ENCODE measurements around the gene APOL2. TPM values are rescaled to one million over a fixed set of nuclear protein-coding genes. Genes with fewer than 3 reads are reported as not detected.
A peak's percentile ranks its signal among the peaks of the same experiment; 100 is the strongest.
"Not testable (repeated sequence)": the region's sequence is repeated elsewhere in the genome, so short reads cannot be mapped to it uniquely, and the experiment has no call there.

The APOL2 gene, protein sequence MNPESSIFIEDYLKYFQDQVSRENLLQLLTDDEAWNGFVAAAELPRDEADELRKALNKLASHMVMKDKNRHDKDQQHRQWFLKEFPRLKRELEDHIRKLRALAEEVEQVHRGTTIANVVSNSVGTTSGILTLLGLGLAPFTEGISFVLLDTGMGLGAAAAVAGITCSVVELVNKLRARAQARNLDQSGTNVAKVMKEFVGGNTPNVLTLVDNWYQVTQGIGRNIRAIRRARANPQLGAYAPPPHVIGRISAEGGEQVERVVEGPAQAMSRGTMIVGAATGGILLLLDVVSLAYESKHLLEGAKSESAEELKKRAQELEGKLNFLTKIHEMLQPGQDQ
- 10 to 100 TPM; 14.9 to 25.2 (median 18.4) TPM for polyA plus RNA-seq (ENCODE audit: insufficient read length in 10 of 10)
- long read RNA-seq, donor 1, partial matches to known transcripts: 0 of 3 reads
- long read RNA-seq, donor 1, other reads (novel, unspliced or antisense): 0 of 3 reads
- long read RNA-seq, donor 2, partial matches to known transcripts: 12 of 15 reads
- long read RNA-seq, donor 2, other reads (novel, unspliced or antisense): 0 of 15 reads
- long read RNA-seq, donor 3: 0 reads
- long read RNA-seq, donor 4, partial matches to known transcripts: 0 of 2 reads
- long read RNA-seq, donor 4, other reads (novel, unspliced or antisense): 0 of 2 reads
- long read RNA-seq, donor 5, partial matches to known transcripts: 0 of 4 reads
- long read RNA-seq, donor 5, other reads (novel, unspliced or antisense): 0 of 4 reads
- long read RNA-seq, donor 6, transcript APOL2-202 (5 exons, 2,551 nt): major isoform, 5 of 5 reads
- long read RNA-seq, donor 6, partial matches to known transcripts: 0 of 5 reads
- long read RNA-seq, donor 6, other reads (novel, unspliced or antisense): 0 of 5 reads
- long read RNA-seq, donor 7: 0 reads
- long read RNA-seq, donor 8, partial matches to known transcripts: 0 of 2 reads
- long read RNA-seq, donor 8, other reads (novel, unspliced or antisense): 0 of 2 reads
- long read RNA-seq, donor 9: 0 reads

DNA sequence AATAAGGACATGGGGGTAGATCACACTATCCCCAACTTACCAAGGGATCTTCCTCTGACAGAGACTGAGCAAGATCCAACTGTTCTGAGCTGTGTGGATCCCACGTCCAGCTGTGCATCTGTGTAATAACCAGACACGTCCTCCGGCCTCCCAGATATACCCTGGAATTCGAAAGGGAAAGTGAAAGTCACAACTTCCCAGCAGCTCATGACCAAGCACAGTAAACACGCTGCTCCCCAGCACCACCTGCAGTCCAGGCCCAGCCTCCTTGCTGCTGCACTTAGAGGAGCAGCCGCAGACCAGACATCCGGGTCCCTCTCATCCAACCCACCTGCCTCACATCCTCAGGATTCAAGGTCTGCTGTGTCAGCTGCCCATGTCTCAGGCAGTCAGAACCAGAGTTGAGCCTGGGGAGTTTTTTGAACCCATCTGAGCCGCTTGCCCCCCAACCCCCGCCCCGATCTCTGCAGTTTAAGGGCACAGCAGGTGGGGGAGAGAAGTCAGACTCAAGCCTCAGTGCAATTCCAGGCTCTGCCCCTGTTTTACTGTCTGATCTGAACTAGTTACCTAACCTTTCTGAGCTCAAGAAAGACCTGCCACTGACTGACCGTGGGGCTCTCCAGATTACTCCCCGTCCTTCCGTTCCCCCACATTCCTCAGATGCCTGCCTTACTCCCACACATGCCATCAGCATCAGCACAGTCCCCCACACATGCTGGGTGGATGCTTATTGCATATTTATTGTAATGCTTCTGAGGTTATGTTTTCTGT, at the start of gene APOL2:
Gene APOL2 (minus strand): TSS at position 127 of the 771 bp plus-strand sequence. CDS start 6,365 bp downstream, outside the sequence.
- DNase-seq: peak; percentile 91 to 96 (median 92)

- no peak for DNase-seq
Measured at GRCh38 chr22:36288571-36289405, 49.5 kb upstream of the APOL2 start.

GRCh38 chr22:36287881-36288515, 48.7 kb upstream of the APOL2 start:
- DNase-seq: no peak

DNA sequence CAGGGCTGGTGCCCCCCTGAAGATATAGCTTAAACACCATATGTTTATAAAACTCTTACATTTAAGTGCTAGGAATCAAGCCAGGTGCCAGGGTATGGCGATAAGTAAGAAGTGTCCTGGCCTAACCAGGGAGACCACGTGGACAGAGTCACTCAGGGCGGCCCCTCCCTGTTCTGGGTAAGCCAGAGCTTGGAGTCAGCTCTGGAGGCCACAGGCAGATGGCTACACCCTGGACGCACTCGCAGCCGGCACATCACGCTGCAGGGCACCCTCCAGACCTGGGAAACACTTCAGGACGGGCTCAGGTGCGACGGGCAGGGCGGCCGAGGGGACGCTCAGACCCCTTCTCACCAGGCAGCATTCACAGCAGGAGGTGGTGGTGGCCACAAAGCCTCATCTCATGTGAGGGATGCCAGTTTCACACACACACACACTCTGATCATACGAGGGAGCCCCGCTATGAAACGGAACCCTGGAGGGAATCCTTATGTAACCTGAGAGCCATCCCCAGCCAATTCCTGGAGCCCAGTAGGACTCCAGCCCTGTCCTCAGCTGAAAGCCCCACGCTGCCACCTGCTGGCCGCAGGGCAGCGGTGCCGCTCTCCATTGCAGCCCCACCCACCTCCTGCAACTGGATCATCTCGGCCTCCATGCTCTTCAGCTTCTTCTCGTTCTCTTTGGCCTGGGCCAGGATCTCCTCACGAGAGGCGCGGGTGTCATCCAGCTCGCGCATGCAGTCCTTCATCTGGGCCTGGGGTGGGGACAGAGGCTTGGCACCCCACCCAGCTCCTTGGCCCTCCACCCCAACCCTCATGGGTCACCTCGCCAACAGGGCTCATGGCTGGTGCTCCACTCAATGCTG, 47.0 kb upstream of the APOL2 start:
- DNase-seq: peak; percentile 66 to 90 (median 82)

- no peak for DNase-seq
Measured at GRCh38 chr22:36285545-36285944, 46.2 kb upstream of the APOL2 start.

DNA sequence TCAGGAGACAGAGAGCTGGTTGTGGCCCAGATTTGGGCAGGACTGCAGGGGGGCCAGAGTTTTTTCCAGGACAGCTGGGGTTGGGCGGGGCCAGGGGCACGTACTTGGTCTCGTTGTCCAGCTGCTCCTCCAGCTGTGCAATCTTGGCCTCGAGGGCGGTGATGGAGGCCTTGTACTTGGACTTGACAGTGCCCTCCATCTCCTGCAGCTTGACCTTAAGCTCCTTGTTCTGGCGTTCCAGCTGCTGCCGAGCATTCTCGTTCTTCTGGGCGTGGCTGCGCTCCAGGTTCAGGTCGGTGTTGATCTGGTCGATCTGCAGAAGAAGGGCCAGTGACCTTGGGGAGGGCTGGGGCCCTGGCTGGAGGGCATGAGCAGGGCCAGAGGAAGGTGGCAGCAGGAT, 45.7 kb upstream of the APOL2 start:
- peak; percentile 29 to 40 (median 33) for DNase-seq

DNA sequence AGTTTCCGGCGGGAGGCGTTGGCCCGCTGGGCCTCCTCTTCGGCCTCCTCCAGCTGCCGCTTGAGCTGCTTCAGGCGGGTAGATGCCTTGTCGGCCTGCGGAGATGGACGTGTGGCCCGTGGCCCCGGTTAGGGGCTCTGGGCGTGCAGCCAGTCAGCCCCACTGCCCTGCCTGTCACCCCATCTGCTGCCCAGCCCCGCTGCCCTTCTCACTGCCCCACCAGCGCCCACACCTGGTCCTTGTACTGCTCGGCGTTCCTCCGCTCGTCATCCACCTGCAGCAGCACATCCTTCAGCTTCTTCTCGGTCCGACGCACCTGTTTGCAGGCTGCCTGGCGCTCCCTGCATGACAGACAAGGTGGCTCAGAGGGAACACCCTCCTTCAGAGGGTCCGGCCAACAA, 44.8 kb upstream of the APOL2 start:
- no peak for DNase-seq

DNA sequence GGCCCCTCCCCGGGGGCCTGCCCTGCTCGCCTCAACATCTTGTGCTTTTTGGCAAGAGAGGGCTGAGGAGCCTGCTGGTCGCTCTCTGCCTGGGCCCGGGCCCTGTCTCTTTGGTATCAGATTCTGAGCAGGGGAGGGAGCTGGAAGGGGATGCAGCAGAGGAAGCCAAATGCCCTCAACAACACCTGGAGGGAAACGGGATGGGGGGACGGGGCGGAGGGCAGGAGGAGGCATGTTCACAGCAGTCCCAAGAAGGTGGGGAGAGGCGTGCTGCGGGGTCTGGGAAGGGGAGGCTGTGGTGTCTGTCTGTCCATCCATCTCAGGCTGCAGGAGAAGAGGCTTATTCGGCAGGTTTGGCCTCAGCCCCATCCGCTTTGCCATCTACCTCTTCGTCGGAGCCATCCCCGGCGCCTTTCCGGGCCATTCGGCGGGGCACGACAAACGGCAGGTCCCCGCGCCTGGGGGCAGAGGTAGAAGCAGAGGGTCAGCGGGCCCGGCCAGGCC, 43.1 kb upstream of the APOL2 start:
- DNase-seq: no peak

DNA sequence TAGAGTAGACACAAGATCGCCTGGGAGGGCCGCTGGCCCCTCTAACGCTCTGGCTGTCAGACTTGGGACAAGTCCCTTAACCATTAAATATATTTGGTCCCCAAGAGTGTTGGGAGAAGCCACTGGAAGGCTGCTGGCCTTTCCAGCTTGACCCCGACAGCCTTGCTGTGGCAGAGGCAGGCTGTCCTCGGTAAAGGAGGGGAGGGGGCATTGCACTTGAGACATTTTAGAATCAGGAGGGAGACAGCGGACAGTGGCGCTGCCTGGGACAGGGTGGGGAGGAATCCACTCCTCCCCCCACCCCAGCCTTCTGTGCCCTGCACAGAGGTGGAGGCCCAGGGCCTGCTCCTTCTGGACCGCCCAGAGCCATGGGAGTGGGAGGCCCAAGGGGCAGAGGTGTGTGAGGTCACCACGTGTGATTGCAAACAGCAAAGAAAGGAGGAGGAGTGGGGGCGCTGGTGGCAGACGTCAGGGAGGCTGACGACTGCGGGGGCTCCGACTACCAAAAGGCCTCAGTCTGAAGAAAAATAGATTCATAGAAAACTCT, 42.5 kb upstream of the APOL2 start:
- no peak for DNase-seq

DNA sequence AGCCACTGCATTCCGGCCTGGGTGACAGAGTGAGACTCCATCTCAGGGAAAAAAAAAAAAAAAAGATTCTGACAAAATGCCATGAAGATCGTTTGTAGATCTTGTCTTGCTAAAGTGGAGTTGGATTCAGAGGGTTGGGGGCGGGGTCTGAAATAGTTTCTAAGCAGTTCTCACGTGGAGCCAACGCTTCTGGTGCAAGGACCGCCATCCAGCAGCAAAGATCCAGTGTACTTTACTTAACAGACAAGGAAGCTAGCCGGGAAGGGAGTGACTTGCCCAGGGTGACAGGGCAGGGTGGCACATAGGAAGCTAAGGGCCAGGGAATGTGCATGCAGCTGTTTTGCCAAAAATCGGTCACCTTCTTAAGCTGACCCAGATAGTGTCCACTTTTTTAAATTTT, 41.1 kb upstream of the APOL2 start:
- DNase-seq: no peak

- DNase-seq: no peak
Measured at GRCh38 chr22:36279219-36279666, 39.9 kb upstream of the APOL2 start.

GRCh38 chr22:36277482-36278291, 38.4 kb upstream of the APOL2 start:
- DNase-seq: peak; percentile 38 to 75 (median 55)

- no peak for DNase-seq
Measured at GRCh38 chr22:36274531-36274930, 35.2 kb upstream of the APOL2 start.

DNA sequence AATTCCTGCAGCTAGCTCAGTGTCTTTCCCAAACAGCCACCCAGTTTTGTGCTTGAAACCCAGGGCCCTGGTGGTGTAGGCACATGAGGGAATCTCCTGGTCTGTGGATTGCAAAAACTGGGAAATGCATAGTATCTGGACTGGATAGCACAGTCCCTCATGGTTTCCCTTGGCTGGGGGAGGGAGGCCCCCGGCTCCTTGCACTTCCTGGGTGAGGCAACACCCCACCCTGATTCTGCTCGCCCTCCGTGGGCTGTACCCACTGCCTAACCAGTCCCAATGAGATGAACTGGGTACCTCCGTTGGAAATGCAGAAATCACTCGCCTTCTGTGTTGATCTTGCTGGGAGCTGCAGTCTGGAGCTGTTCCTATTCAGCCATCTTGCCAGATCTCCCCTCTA, 32.6 kb upstream of the APOL2 start:
- DNase-seq: not testable (repeated sequence)

DNA sequence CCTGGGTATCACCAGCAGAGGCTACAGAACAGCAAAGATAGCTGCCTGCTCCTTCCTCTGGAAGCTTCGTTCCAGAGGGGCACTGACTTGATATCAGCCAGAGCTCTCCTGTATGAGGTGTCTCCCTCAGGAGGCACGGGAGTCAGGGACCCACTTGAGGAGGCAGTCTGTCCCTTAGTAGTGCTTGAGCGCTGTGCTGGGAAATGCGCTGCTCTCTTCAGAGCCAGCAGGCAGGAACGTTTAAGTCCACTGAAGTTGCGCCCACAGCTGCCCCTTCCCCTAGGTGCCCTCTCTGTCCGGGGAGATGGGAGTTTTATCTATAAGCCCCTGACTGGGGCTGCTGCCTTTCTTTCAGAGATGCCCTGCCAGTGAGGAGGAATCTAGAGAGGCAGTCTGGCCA, 31.9 kb upstream of the APOL2 start:
- DNase-seq: not testable (repeated sequence)

DNA sequence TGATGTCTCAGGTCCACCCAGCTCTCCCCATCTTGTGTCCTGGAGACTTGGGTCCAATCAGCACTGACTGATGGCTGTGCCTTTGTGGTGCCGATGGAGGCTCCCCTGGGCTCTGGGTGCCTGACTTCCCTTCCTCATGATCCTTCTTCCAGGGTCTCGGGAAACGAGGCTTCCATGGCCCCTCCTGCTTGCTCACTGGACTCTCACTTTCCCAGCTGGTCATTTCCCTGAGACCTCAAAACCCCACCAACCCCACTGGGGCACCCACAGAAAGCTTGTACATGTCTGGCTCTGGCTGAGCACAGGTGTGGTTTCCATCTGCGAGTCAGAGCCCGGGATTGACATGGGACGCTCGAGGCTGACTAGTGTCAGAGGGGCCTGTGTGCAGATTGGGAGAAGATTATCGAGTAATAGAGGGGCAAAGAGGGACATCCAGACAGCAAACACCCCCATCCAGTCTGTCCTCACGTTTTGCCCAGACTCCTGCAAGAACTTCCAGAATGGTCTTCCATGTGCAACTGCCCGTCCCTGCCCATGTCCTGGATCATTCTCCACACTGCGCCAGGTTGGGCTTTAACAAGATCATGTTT, 28.7 kb upstream of the APOL2 start:
- no peak for DNase-seq

GRCh38 chr22:36267058-36267457, 27.7 kb upstream of the APOL2 start:
- DNase-seq: no peak
